K562 (cell line): ENCODE measurements around the gene CD248. TPM values are rescaled to one million over a fixed set of nuclear protein-coding genes. Genes with fewer than 3 reads are reported as not detected.

Experiments
- EHMT2 ChIP-seq: fragments of 450-650 bp; IDR thresholded peaks from 2 replicates; pipeline ENCODE4 v1.6.1; 2018; ENCODE audit warnings: antibody characterized with exemption
- ELF1 ChIP-seq: fragments of 200-800 bp; sonication (Bioruptor generic); IDR thresholded peaks from 2 replicates; pipeline ENCODE4 v1.6.1; 2016; ENCODE audit warnings: missing genetic modification characterization, missing compliant biosample characterization
- FIP1L1 ChIP-seq: fragments of 200-400 bp; formaldehyde crosslinking; IDR thresholded peaks from 2 replicates; pipeline ENCODE4 v1.6.1; 2018; ENCODE audit warnings: mild to moderate bottlenecking, low read depth, low read length; ENCODE audit not compliant: poor library complexity, severe bottlenecking
- HMG20B ChIP-seq: fragments of 250-450 bp; sonication (Bioruptor Pico); IDR thresholded peaks from 2 replicates; pipeline ENCODE4 v1.5.0; 2021; ENCODE audit warnings: mild to moderate bottlenecking
- HNRNPUL1 ChIP-seq: fragments of 200-400 bp; formaldehyde crosslinking; IDR thresholded peaks from 2 replicates; pipeline ENCODE4 v1.6.1; 2017; ENCODE audit warnings: low read length
- KHSRP ChIP-seq: fragments of 450-650 bp; IDR thresholded peaks from 2 replicates; pipeline ENCODE4 v1.6.1; 2017
- POLR2A ChIP-seq: fragments of 450-650 bp; conservative IDR thresholded peaks from 2 replicates; pipeline ENCODE4 v1.6.1; 2016
- POLR2B ChIP-seq: fragments of 450-650 bp; IDR thresholded peaks from 2 replicates; pipeline ENCODE4 v1.6.1; 2018; ENCODE audit warnings: low read depth; ENCODE audit not compliant: partially characterized antibody
- PPARD ChIP-seq: fragments of 250-450 bp; sonication (Bioruptor Pico); IDR thresholded peaks from 2 replicates; pipeline ENCODE4 v1.8.0; 2022; ENCODE audit warnings: inconsistent platforms, mild to moderate bottlenecking, moderate library complexity
- SIN3A ChIP-seq, 2 experiments: fragments of 150-350 bp in 1 of 2; IDR thresholded peaks; 2 replicates each; pipeline ENCODE4 v1.6.1; 2011 to 2016; ENCODE audit warnings: borderline replicate concordance in 2 of 2, low read depth in 2 of 2, low read length in 2 of 2, mild to moderate bottlenecking in 2 of 2, moderate library complexity in 2 of 2; ENCODE audit not compliant: control insufficient read depth in 1 of 2
- SMAD4 ChIP-seq: fragments of 250-450 bp; sonication (Bioruptor Pico); conservative IDR thresholded peaks from 2 replicates; pipeline ENCODE4 v1.8.0; 2021; ENCODE audit warnings: inconsistent platforms, mild to moderate bottlenecking, moderate library complexity
- SRSF9 ChIP-seq: fragments of 200-400 bp; formaldehyde crosslinking; IDR thresholded peaks from 2 replicates; pipeline ENCODE4 v1.6.1; 2017; ENCODE audit warnings: low read depth, low read length, borderline replicate concordance
- TAL1 ChIP-seq: fragments of 450-650 bp; IDR thresholded peaks from 2 replicates; pipeline ENCODE4 v1.6.1; 2016; ENCODE audit warnings: mild to moderate bottlenecking
- UBTF ChIP-seq, 2 experiments: IDR thresholded peaks; 2 replicates each; pipeline ENCODE4 v1.6.1; 2012; ENCODE audit warnings: improper control_type of control experiment in 2 of 2, low read depth in 2 of 2, low read length in 2 of 2, borderline replicate concordance in 1 of 2
- WHSC1 ChIP-seq: IDR thresholded peaks from one replicate; pipeline ENCODE4 v1.6.1; 2012; ENCODE audit warnings: low read length, control low read depth, inconsistent platforms
- ZC3H11A ChIP-seq: IDR thresholded peaks from 2 replicates; pipeline ENCODE4 v1.6.1; 2012; ENCODE audit warnings: low read depth, low read length, improper control_type of control experiment
- polyA plus RNA-seq, 8 experiments: library from polyadenylated mRNA; depleted of rRNA in 4 of 8; stranded (reverse) in 5 of 8; unstranded in 3 of 8; fragments of >200 nt; fragmentation: Nextera tagmentation in 2 of 8; fragmentation: Illumina TruSeq in 1 of 8; extraction: Ambion mirVana in 2 of 8; extraction: Trizol in 1 of 8; gene quantifications; 2 replicates each; pipeline versions ENCODE4 v1.2.1 to v1.2.3, GENCODE V29; 2011 to 2014; ENCODE audit warnings: inconsistent platforms in 1 of 8, missing spikeins in 1 of 8
- total RNA-seq, 7 experiments: library from RNA; depleted of rRNA in 6 of 7; stranded (reverse); fragments of >200 nt in 6 of 7; fragmentation: Illumina TruSeq in 2 of 7; extraction: Trizol in 2 of 7; gene quantifications; 2 replicates each; pipeline versions ENCODE4 v1.2.1 to v1.2.3, GENCODE V29; 2011 to 2021; ENCODE audit warnings: low replicate concordance in 1 of 7
- TF ChIP-seq, protein P1 (sequence below): fragments of 250-450 bp; sonication (Bioruptor Pico); IDR thresholded peaks from 2 replicates; pipeline ENCODE4 v1.4.0; 2020
- TF ChIP-seq, protein P2 (sequence below): fragments of 250-450 bp; sonication (Bioruptor Pico); IDR thresholded peaks from 2 replicates; pipeline ENCODE4 v1.8.0; 2021; ENCODE audit warnings: mild to moderate bottlenecking, moderate library complexity

The CD248 gene
- total and polyA plus RNA-seq, 9 of the 15 experiments (the other 6 are each of a cell fraction or from before 2014, with no cell fraction given) = 0.09 TPM; not detected in 8

GRCh38 chr11:66347425-66348276 lies 30.8 kb upstream of the CD248 start, which contains the start of gene B4GAT1 (continued):
- TF ChIP-seq FIP1L1 = no peak
- peak; percentile 49; the same call in 1 of the 2 replicates for TF ChIP-seq SMAD4 (CRISPR knock-in tag)
- no peak for TF ChIP-seq ZC3H11A
- TF ChIP-seq POLR2B = peak; percentile 54
- no peak for TF ChIP-seq ELF1
- TF ChIP-seq SIN3A (IDR thresholded peaks at IDR 0.05; ENCODE audit: borderline replicate concordance in 2 of 2, control insufficient read depth in 1 of 2, low read depth in 2 of 2, low read length in 2 of 2) = 0 out of 4 replicates have a peak, but pooled peaks of 1 of the 2 experiments have one; percentile 20
- no peak for TF ChIP-seq WHSC1
- no peak for TF ChIP-seq HNRNPUL1
- TF ChIP-seq HMG20B (CRISPR knock-in tag) = no peak; the same call in 1 of the 2 replicates
- TF ChIP-seq UBTF (IDR thresholded peaks at IDR 0.05; ENCODE audit: borderline replicate concordance in 1 of 2, low read depth in 2 of 2, low read length in 2 of 2) = 0 out of 4 replicates have a peak, but pooled peaks of 1 of the 2 experiments have one; percentile 51
- TF ChIP-seq, protein P1, sequence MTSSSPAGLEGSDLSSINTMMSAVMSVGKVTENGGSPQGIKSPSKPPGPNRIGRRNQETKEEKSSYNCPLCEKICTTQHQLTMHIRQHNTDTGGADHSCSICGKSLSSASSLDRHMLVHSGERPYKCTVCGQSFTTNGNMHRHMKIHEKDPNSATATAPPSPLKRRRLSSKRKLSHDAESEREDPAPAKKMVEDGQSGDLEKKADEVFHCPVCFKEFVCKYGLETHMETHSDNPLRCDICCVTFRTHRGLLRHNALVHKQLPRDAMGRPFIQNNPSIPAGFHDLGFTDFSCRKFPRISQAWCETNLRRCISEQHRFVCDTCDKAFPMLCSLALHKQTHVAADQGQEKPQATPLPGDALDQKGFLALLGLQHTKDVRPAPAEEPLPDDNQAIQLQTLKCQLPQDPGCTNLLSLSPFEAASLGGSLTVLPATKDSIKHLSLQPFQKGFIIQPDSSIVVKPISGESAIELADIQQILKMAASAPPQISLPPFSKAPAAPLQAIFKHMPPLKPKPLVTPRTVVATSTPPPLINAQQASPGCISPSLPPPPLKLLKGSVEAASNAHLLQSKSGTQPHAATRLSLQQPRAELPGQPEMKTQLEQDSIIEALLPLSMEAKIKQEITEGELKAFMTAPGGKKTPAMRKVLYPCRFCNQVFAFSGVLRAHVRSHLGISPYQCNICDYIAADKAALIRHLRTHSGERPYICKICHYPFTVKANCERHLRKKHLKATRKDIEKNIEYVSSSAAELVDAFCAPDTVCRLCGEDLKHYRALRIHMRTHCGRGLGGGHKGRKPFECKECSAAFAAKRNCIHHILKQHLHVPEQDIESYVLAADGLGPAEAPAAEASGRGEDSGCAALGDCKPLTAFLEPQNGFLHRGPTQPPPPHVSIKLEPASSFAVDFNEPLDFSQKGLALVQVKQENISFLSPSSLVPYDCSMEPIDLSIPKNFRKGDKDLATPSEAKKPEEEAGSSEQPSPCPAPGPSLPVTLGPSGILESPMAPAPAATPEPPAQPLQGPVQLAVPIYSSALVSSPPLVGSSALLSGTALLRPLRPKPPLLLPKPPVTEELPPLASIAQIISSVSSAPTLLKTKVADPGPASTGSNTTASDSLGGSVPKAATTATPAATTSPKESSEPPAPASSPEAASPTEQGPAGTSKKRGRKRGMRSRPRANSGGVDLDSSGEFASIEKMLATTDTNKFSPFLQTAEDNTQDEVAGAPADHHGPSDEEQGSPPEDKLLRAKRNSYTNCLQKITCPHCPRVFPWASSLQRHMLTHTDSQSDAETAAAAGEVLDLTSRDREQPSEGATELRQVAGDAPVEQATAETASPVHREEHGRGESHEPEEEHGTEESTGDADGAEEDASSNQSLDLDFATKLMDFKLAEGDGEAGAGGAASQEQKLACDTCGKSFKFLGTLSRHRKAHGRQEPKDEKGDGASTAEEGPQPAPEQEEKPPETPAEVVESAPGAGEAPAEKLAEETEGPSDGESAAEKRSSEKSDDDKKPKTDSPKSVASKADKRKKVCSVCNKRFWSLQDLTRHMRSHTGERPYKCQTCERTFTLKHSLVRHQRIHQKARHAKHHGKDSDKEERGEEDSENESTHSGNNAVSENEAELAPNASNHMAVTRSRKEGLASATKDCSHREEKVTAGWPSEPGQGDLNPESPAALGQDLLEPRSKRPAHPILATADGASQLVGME = peak; percentile 88
- TF ChIP-seq TAL1 = no peak
- no peak for TF ChIP-seq PPARD (CRISPR knock-in tag)
- TF ChIP-seq, protein P2, sequence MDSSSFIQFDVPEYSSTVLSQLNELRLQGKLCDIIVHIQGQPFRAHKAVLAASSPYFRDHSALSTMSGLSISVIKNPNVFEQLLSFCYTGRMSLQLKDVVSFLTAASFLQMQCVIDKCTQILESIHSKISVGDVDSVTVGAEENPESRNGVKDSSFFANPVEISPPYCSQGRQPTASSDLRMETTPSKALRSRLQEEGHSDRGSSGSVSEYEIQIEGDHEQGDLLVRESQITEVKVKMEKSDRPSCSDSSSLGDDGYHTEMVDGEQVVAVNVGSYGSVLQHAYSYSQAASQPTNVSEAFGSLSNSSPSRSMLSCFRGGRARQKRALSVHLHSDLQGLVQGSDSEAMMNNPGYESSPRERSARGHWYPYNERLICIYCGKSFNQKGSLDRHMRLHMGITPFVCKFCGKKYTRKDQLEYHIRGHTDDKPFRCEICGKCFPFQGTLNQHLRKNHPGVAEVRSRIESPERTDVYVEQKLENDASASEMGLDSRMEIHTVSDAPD = no peak
- no peak for TF ChIP-seq KHSRP
- no peak for TF ChIP-seq EHMT2
- no peak for TF ChIP-seq SRSF9
- peak; percentile 69 for TF ChIP-seq POLR2A
